Testis (tissue), 3 donors: Measurements from ENCODE around the gene AGBL4. TPM values are rescaled to one million over a fixed set of nuclear protein-coding genes. Genes with fewer than 3 reads are reported as not detected.

Experiments used
- DNase-seq: peaks from one replicate; pipeline ENCODE4 v3.0.0-alpha.2; 2019
- H3K27ac ChIP-seq, 2 donors: fragments of 200-600 bp; sonication (generic); one replicate each; pipeline ENCODE4 v1.5.1; 2019
- H3K27me3 ChIP-seq: fragments of 200-600 bp; sonication (generic); one replicate; pipeline ENCODE4 v1.5.1; 2019
- H3K36me3 ChIP-seq: fragments of 200-600 bp; sonication (generic); one replicate; pipeline ENCODE4 v1.5.1; 2017; ENCODE audit warnings: low read depth; ENCODE audit errors: missing control alignments
- H3K4me1 ChIP-seq: fragments of 200-600 bp; sonication (generic); one replicate; pipeline ENCODE4 v1.5.1; 2019
- H3K4me3 ChIP-seq, 2 donors: fragments of 200-600 bp; sonication (generic); one replicate each; pipeline ENCODE4 v1.5.1; 2017 to 2019
- H3K9me3 ChIP-seq: fragments of 200-600 bp; sonication (generic); one replicate; pipeline ENCODE4 v1.5.1; 2017
- POLR2A ChIP-seq: fragments of 450-650 bp; IDR thresholded peaks from one replicate; pipeline ENCODE4 v1.6.1; 2017; ENCODE audit warnings: antibody characterized with exemption, mild to moderate bottlenecking, moderate library complexity
- WGBS, 2 donors: methylation state at CpG; one replicate each; pipeline ENCODE4 v1.1.5; 2018; 5-methylcytosine and 5-hydroxymethylcytosine counted together
- intact Hi-C: fragments of 100-400 bp; cut with DNase I; formaldehyde crosslinking; loops from one replicate; pipeline ENCODE4 v1.15.1; 2023; ENCODE audit warnings: low total_unique reads
- polyA plus RNA-seq: library from polyadenylated mRNA; stranded (reverse); fragments of 350-450 nt; fragmentation: Illumina TruSeq; extraction: RNeasy Lipid Tissue Mini Kit (QIAGEN cat#74804); gene quantifications from one replicate; pipeline ENCODE4 v1.2.3, GENCODE V29; 2014; ENCODE audit warnings: low read depth, low replicate concordance; ENCODE audit not compliant: insufficient read depth
- total RNA-seq, 2 donors: library from RNA; depleted of rRNA; stranded (reverse); fragments of >200 nt; gene quantifications; one replicate each; pipeline ENCODE4 v1.2.3, GENCODE V29; 2016
- TF ChIP-seq, protein P1 (sequence below), 3 experiments: fragments of 450-650 bp in 2 of 3; fragments of 200-600 bp in 1 of 3; sonication (generic) in 1 of 3; IDR thresholded peaks; one replicate each; pipeline ENCODE4 v1.5.1; 2016 to 2019; ENCODE audit warnings: antibody characterized with exemption in 3 of 3, mild to moderate bottlenecking in 2 of 3, moderate library complexity in 1 of 3

AGBL4 gene
- total and polyA plus RNA-seq, 3 donors from 2014 or later = 3.3 to 6.9 (median 5.8) TPM

DNA sequence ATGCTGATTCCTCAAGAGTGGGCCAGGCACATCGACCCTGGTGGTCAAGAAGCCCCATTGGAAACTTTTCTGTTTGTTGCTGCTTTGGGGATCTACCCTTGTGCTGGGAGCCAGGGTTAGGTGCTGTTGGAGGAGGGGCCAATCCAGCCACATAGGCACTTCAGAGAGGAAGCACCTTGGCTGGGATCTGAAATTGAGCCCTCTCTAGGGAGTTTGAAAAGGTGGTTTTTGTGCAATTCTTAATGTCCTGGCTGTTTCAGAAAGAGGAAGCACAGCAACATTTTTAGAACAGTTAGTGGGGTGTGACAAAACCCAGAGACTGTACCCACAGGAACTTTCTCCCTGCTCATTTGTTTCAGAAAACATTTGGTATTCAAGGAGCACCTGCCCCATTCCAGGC lies 1229.9 kb downstream of the AGBL4 start:
- intact Hi-C loops = no loop called here
- Histone ChIP-seq H3K27ac (no peak overlapping the region), H3K4me1 (no peaks in the 10 kb centered on the region), H3K4me3 (no peak overlapping the region), H3K9me3 (no peaks in the 10 kb centered on the region), H3K27me3 (no peaks in the 10 kb centered on the region), H3K36me3 (no peaks in the 10 kb centered on the region)
- TF ChIP-seq, protein P1, sequence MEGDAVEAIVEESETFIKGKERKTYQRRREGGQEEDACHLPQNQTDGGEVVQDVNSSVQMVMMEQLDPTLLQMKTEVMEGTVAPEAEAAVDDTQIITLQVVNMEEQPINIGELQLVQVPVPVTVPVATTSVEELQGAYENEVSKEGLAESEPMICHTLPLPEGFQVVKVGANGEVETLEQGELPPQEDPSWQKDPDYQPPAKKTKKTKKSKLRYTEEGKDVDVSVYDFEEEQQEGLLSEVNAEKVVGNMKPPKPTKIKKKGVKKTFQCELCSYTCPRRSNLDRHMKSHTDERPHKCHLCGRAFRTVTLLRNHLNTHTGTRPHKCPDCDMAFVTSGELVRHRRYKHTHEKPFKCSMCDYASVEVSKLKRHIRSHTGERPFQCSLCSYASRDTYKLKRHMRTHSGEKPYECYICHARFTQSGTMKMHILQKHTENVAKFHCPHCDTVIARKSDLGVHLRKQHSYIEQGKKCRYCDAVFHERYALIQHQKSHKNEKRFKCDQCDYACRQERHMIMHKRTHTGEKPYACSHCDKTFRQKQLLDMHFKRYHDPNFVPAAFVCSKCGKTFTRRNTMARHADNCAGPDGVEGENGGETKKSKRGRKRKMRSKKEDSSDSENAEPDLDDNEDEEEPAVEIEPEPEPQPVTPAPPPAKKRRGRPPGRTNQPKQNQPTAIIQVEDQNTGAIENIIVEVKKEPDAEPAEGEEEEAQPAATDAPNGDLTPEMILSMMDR (IDR thresholded peaks at IDR 0.05) = no peak
- TF ChIP-seq POLR2A = no peak
- 67 to 100% methylated on average over 1 of the region's 1 CpG for WGBS, 2 donors
- DNase-seq = no peak

DNA sequence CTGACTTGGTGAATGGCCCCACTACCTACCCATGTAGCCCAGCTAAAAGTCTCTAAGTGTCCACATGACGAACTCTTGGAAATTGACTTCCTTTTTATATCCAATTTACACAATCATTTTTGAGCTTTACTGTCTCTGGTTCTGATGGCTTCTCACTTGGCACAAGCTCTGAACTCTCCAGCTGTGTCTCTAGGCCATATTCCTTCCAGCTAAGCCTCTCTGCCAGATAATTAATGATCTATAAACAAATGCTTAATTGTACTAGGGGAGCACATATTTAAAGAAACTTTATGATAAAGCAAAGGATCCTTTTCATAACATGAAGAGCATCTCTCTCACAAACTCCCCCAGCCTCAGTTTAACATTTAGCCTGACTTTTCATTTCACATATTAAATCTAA lies 1230.8 kb downstream of the AGBL4 start:
- 68 to 82% methylated on average over 1 of the region's 1 CpG for WGBS, 2 donors

DNA sequence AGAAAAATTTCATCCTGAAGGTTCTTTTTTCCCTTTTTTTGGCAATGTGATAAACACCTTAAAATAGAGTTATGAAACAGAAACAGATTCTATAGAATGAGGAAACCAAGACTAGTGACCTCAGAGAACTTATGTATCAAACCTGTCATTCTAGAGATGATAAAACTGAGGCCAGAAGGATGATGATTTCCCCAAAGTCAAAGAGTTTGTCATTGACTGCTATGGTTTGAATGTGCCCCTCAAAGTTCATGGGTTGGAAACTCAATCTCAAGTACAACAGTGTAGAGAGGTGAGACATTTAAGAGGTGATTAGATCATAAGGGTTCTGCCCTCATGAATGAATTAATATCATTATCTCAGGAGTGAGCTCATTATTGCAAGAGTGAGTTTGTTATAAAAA lies 1233.4 kb downstream of the AGBL4 start:
- DNase-seq = no peak

More for the DNA sequence above, 1230.8 kb downstream of the AGBL4 start:
- H3K9me3 ChIP-seq = no peaks in the 10 kb centered on the region
- H3K4me3 ChIP-seq = no peak overlapping the region
- no peaks in the 10 kb centered on the region for H3K4me1 ChIP-seq
- intact Hi-C loops = no loop called here
- H3K27ac ChIP-seq = no peak overlapping the region
- TF ChIP-seq, protein P1 (IDR thresholded peaks at IDR 0.05) = no peak
- TF ChIP-seq POLR2A = no peak
- H3K27me3 ChIP-seq = no peaks in the 10 kb centered on the region
- no peaks in the 10 kb centered on the region for H3K36me3 ChIP-seq
- DNase-seq = no peak

DNA sequence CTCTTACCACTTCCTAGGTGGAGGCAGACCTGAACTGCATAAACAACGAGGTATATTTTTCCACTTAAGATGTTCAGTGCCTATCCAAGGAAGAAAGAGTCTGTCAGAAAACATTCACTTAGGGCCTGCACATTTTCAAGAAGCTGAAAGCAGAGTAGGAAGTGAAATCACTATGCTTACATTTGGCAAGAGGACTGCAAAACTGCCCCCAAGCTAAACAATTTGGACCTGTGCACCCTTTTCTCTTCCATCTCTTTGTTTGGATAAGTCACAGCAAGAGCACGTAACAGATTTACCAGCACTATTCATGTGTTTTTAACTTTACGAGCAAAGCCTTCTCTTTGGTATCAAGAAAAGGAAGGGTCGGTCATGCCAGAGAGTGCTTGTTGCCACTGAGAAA lies 1233.9 kb downstream of the AGBL4 start:
- Histone ChIP-seq H3K36me3 (no peaks in the 10 kb centered on the region), H3K9me3 (no peaks in the 10 kb centered on the region), H3K27ac (no peak overlapping the region), H3K4me1 (no peaks in the 10 kb centered on the region), H3K4me3 (no peak overlapping the region), H3K27me3 (no peaks in the 10 kb centered on the region)
- 82 to 83% methylated on average over 4 of the region's 4 CpGs for WGBS, 2 donors
- TF ChIP-seq POLR2A = no peak
- TF ChIP-seq, protein P1 (IDR thresholded peaks at IDR 0.05) = no peak
- no peak for DNase-seq
- intact Hi-C loops = no loop called here

More for the DNA sequence above, 1233.4 kb downstream of the AGBL4 start:
- no peaks in the 10 kb centered on the region for H3K9me3 ChIP-seq
- no peaks in the 10 kb centered on the region for H3K4me1 ChIP-seq
- no peaks in the 10 kb centered on the region for H3K36me3 ChIP-seq
- H3K4me3 ChIP-seq = no peak overlapping the region
- intact Hi-C loops = no loop called here
- no peaks in the 10 kb centered on the region for H3K27me3 ChIP-seq
- TF ChIP-seq POLR2A = no peak
- TF ChIP-seq, protein P1 (IDR thresholded peaks at IDR 0.05) = no peak
- no peak overlapping the region for H3K27ac ChIP-seq

DNA sequence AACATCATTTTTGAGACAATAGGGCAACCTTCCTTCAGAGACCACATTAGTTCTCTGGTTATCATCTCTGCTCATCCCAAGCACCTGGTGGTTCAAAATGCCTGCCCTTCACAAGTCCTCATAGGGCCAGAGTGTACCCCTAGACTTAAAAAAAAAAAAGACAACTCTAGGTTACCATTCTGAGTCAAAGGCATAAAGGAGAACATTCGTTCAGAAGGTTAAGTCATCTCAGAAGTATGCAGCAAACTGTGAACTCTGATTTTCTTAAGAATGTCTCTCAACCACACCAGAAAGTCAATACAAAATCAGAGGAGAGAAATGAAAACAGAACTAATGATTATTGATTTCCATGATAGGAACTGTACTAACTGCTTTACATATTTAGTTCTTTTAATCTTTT lies 1237.9 kb downstream of the AGBL4 start:
- H3K27me3 ChIP-seq = no peaks in the 10 kb centered on the region
- no peaks in the 10 kb centered on the region for H3K9me3 ChIP-seq
- no peaks in the 10 kb centered on the region for H3K36me3 ChIP-seq
- no peak for DNase-seq
- H3K4me1 ChIP-seq = no peaks in the 10 kb centered on the region
- H3K27ac ChIP-seq = no peak overlapping the region
- 83 to 92% methylated on average over 1 of the region's 1 CpG for WGBS, 2 donors
- TF ChIP-seq, protein P1 (IDR thresholded peaks at IDR 0.05) = no peak
- TF ChIP-seq POLR2A = no peak
- intact Hi-C loops = no loop called here
- H3K4me3 ChIP-seq = no peak overlapping the region
